Colon (tissue), 2 donors: ENCODE measurements around the gene ESRRG.

Experiments used
- FAIRE-seq: peaks from 2 replicates; lab custom pipeline; 2012; peaks lifted over from hg19 to GRCh38; lab: Jason Lieb, UNC
- donor health status: control.
- donor health status: control.

The ESRRG gene

DNA sequence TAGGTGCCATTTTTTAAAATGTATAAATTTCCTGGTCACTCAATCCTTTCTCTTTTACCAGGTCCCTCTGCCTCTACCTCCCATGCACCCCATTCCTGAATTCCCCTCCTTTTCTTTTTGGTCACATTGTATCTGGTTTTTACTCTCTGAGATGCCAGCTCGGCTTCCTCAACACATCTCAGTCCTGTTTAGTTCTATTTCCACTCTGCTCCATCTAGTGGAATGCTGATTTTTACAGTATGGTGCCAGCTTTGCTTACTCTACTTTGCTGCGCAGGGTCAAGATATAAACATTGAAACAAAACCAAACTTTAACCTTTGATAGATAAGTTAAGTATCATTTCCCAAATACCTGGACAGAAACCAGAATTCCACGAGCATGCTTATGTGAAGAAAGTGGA is 96.0 kb downstream of the ESRRG start:
- FAIRE-seq: no peak

DNA sequence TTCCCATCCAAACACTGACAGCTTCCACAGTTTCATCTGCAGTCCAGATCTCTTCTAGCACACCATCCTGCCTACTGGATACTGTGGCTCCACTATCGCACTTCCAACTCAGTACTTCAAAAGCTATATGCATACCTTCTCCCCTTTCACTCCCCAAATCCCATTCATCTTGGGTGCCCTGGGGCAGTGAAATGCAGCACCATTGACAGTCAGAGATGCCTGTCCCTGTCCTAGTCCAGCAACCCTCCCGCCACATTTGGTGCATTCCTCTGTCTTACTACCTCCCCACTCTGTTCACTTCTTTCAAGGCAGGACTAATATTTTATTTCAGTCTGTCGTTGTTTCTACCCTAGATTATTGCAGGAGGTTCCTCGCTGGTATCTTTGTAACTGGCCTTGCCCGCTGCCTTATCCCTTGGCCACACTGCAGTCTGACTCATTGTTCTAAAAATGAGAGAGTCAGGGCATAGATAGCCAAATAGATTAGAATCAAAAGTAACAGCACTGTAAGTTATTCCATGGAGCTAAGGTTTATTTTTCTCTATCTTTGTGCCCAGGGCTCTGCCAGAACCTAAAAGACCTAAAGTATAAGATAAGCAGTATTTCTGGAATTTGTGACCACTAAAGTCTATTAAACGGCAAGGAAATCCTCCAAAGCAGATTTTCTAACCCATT is 96.7 kb downstream of the ESRRG start:
- no peak for FAIRE-seq

DNA sequence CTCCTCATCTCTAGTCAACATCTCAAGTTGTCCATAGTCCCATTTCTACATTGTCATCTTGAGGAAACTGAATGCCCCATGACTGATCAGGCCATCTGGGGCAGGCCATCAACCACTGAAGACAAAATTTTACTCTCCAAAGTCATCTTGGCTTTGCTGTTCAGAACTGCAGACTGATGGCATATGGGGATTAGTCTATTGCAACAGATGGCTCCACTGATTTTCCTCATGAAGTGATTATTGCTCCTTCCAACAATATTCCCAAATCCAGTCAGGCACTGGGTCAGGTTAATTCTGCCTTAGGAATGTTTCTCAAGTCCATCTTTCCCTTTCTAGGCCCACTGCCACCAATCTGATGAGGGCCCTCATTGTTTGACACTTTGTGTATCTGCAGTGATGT is 101.7 kb downstream of the ESRRG start:
- no peak for FAIRE-seq

DNA sequence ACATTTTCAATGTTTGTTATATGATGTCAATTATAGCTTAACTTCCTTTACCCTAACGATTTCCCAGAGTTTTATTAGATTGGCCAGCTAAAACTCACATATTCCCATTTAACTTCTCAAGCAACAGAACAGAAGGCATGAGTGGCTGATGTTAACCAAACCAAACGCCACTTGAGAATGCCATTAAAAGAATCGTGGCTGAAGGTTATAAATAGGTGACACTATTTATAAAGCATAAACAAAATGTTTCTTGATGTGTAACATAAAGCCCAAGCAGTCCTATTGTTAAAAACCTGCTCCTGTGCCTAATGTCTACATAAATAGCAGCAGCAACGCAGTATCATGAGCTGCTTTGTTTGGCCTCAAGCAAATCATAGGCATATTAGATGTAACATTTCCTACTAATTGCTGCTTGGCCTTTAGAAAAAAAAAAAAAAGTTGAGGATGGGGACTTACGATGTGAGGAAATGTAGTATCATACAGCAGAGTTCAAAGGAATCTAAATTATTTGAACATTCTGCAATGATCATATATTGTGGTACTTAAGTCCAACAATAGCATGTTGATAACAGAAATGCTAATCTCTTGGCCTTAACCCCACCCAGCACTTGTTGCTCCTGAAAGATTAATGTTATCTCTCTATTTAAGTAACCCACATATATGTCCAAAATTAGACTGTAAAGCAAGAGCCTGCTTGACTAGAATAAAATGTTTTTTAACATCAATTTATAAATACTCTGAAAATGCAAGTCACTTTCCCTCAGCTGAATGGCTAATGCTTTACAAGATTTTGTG is 106.0 kb downstream of the ESRRG start:
- FAIRE-seq: no peak

DNA sequence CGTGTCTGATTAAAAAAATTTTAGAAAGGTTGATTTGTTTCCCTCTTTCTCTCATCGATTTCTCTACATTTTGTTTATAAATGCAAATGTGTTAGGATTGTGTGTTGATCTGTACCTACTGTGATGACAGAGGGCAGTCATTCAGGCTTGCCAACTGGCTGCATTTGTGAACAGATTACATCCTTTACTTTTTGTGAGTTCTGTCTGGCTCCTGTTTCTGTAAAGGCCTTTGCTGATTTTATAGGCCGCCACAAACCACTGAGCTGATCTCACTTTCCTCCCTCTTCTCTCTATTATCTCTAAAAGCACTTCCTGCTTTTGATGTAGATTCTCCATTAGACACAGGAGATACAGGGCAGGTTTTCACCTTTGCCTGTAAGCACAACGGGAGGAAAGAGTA is 106.8 kb downstream of the ESRRG start:
- FAIRE-seq: no peak

DNA sequence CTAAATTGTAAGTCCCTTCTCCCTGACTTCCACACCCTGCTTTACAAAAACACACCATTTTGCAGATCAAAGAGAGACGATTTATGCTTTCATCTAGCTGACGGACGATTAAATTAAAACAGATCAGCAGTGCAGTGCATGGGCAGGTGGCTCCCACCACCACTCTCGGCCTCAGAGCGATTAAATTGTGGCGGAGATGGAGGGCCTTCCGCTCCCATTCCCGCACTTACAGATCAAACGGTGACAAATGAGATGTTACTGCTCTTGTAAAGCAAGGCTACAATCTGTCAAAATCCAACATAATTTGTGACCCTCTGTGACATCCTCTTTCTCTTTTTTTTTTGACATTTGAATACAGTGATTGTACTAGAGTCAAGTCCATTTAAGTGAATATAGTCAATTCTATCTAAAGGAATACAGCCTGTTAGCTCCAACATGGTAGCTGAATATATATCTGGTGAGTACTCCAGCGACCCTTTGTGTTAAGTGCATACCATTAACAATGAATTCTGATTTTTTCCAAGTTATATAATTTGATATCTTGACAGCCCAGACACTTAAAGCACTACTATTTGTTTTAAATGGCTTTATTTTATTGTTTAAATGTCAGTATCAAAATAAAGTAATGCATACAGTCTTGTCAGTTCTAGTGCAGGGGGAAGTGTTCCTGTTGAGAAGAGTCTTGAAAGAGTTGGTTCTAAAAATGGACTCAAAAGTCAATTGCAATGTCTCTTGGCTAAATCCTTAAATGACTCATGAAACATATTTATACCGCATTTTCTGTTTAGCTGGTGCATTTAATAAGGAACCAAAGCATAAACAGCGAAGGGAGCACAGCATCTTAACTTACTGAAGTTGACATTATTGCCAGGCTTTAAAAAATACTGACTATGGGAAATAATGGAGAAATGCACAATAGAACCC is 109.0 kb downstream of the ESRRG start:
- no peak for FAIRE-seq

DNA sequence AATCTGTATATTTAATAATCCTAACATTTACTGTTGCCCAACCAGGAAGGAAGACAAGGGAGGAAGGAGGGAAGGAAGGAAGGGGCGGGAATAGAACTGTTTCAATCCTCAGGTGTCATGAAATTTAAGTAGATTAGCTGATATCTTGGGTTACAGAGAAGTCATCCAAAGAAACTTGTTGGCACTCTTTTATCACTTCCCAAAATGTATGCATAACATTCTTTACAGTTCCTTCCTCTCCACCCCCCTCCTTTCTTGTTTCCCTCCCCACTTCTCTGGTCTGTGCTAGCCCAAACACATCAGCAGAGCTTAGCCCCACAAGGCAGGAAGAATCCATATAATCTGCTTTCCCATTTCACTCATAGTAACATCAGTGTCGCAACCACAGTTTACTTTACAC is 110.9 kb downstream of the ESRRG start:
- no peak for FAIRE-seq

DNA sequence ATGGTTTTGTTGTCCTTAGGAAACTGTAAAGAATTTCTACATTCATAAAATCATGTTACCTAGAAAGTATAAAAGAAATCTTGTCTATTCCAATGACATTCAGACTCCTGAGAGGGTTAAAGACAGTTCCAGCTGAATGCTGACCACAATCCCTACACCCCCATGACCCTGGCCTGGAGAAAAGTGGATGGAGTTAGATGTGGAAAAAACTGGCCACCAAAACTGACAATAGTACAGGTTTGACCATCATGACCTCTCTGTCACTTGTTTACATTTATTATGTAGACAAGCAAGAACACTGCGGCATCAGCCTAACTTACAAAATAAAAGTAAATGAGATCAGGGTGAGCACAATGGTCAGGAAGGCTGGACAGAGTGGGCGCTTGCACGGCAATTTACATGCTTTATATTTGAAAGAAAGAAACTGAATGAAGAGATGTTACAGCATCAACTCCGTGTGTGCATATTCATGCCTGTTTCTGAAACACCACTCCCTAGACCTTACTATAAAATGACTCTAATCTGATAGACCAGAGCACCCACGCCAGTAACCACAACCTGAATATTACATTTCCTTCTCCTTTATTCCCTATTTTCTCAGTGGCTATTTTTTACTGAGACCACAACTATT is 116.0 kb downstream of the ESRRG start:
- FAIRE-seq: no peak

DNA sequence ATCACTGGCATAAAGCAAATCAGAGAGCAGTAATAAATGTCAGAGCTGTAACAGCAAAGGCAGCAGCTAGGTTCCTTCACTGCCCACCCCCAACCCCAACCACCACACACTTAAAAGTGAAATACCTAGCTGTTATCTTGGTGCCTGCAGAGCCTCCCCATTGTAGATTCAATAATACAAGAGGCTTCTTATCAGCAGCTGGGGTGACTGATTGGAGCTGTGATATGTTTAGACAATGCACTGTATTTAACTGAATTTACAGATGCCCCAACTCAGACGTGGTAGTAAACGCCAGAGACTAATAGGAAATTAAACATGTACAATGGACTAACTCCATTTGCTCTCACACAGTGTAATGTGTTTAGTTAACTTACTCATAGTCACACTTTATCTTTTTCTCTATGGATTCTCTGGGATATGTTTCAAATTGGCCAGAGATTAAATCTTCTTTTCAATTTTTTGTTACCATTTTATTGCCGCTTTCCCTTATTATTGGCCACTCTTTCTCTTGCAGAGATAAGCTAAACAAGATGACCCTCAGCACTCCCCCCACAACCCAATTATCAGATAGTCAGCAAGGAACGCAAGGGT is 117.1 kb downstream of the ESRRG start:
- no peak for FAIRE-seq

DNA sequence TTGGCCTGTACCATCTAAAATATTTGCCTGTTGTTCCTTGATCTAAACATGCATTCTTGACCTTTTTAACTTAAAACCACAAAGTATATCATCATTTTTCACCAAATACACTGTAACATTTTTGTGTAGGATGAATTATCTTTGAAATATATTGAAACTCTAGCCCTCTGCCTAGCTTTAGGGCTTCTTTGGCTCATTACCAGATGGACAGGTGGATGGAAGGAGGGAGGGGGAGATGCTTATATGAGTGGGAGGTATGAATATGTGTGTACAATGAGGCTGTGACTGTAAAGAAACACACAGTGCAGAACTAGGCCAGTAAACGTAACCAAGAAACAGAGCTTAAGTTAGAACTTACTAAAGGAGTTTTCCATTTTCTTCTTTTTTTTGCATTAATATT is 118.5 kb downstream of the ESRRG start:
- no peak for FAIRE-seq

DNA sequence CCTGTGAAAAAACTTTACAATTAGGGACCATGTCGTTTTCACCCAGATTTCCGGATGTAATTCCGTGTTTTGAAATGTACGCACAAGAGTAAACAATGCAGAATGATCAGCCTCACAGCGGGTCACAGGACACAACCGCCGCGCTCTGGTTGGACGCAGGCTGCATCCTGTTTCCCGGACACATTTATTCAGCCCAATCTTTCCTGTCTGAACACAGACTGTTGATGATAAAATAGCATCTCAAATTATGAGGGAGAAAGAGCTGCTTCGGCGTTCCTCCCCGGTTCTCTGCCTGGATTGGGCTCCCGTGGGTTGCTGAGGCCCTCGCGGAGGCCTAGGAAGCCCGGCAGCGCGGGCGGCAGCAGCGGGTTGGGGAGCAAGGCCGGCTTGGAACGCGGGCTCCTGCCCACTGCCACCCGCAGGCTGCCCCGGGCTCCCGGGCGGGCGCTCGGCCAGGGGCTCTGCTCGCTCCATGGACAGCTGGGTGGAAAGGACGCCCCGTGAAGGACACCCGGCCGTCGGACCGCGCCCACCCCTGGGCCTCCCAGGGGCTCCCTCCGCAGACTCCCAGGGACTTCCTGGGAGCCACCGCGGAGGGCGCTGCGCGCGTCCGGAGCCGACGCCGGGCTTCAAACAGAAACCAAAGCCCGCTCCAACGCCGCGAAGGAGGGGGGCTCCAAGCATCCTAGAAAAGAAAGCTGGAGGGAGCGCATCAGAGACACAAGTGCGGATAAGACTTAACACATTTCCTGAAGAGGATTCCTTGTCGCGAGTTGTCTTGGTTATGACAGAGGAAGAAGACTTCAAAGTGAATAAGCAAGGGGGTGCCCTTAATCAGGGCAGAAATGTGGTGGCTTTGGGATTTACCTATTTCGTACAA is 122.3 kb downstream of the ESRRG start:
- FAIRE-seq: no peak

DNA sequence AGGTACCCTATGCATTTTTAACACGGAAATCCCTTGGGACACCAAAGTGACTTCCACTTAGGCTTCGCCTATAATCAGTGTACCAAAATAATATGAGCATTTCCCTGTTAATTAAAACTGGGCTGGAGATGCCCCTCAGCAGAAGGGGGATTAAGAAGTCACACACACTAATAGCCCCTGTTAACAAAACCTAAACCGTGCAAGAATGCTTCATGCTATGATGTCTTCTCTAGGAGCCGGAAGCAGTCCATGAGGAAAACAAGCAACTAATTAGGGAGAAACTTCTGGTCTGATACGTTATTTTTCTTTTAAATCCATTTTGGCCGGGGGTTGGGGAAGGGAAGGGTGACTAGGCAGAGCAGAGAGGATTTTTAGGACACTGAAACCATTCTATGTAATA is 123.4 kb downstream of the ESRRG start:
- FAIRE-seq: no peak

DNA sequence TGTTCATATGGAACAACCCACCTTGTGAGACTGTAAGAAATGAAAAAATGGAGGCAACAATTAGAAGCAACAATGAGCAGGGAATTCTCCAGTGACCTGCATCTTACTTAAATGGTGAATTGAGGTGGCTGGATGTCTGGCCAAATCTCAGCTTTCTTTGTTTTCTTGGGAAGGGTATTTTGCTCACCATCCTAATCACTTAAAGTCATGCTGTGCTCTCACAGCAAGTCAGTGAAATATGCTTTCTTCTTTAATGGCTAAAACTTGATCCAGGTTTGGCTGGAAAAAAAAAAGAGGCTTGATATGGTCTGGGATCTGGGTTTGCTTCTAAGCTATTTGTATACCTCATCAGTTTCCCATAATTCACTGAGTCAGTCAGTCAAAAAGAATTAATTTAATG is 124.8 kb downstream of the ESRRG start:
- no peak for FAIRE-seq

DNA sequence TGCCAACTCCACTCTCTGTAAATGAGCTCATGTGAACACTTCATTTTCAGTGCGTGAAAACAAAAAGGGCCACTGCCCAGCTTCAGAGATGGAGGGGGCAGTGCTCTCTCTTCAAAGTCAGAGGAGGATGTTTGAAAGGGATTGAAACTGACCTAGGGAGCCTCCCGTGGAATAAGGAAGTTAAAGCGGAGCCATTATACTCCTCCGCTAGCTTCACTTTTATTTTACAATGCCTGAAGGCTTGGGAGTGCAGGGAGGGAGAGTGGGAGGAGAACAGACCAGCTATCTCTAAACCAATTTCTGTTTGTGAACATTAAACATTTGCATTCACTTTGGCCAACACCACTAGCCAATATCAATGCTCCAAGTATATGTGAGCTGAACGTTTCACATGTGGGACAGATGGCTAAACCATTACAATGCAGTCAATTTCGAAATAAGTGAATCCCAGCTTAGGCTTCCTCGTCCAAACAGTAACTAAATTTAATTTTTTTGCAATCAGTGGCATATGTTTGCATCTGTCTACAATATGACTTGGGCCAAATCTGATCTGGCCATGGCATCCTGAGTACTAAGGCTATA is 126.9 kb downstream of the ESRRG start:
- FAIRE-seq: no peak

DNA sequence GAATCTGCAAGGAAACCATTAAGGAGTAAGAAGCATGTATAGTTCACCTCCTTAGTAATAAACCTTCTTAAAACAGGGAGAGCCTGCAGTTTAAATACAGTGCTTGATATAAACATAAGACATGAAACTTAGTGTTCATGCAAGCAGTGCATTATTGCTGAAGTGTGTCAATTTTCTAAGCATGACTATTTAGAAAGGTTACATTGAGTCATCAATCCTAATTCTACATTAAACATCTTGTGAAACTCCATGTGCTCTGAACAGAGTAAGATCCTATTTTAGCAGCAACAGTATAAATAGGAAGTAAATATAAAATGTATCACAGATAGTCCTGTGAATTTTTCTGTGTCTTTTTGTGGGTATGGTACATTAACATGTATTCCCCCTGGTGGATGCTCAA is 135.5 kb downstream of the ESRRG start:
- FAIRE-seq: no peak

DNA sequence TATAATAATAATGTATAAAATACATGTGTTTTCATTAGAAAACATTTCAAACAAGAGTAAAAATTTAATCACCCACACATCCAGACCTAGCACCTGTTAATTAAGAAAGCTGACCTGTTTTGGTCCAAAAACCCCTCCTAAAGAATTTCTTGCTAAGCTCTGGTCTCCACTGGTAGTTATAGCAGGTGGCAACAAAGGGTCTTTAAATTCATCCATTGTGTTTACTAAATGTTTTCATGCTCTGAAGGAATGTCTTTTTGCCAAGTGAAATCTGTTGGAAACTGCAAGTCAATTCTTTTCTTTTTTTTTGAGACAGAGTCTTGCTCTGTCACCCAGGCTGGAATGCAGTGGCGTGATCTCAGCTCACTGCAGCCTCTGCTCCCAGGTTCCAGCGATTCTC is 141.1 kb downstream of the ESRRG start:
- no peak for FAIRE-seq

DNA sequence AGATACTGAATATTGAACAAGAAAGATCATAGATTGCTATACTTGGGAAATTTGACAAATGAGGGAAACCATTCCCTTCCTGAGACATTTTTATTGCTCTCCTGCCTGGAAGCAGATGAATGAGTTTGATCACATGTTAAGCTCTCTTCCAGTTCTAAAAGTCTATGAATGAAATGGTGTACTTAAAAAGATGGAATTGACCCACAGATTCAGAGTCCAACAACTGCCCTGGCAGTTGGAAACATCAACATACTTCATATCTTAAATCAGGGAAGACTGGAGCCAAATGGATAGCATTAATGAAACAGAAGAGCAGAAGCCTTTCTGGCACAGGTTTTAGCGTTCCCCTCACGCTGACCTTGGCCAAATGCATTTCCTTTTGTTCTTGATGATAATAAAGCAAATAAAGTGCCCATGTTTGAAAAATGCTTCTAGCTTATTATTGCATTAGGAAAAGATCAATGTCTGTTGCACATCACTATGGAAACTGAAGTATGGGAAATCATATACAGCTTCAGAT is 142.6 kb downstream of the ESRRG start:
- no peak for FAIRE-seq

DNA sequence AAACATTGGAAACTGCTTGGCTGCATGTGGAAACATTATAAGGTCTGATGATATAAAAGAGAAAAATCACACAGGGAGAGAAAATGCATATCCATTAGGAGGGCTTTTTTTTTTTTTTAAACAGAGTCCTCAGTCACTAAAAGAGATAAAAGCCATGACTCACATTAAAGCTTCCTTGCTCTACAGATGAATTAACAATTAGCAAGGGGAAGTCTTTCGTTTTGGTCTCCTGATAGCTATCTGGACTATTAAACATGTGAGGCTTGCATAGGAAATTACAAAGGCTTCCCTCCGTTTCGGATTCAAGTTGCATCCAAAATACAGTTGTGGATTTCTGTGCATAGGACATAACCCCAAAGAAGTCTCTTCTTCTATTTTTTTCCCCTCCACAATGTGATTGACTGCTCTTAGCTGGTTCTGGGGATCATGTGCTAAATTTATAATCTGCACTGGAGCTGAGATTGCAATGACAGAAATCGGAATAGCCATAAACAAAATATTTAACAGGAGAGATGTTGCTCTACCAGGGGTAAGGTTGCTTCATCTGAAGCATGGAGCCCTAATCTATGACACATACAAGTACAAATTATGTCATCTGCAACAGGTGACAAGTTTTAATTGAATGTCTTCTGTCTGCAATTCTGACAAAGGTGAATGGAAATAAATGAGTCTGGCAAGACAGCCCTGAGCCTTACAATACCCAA is 146.8 kb downstream of the ESRRG start:
- FAIRE-seq: no peak

DNA sequence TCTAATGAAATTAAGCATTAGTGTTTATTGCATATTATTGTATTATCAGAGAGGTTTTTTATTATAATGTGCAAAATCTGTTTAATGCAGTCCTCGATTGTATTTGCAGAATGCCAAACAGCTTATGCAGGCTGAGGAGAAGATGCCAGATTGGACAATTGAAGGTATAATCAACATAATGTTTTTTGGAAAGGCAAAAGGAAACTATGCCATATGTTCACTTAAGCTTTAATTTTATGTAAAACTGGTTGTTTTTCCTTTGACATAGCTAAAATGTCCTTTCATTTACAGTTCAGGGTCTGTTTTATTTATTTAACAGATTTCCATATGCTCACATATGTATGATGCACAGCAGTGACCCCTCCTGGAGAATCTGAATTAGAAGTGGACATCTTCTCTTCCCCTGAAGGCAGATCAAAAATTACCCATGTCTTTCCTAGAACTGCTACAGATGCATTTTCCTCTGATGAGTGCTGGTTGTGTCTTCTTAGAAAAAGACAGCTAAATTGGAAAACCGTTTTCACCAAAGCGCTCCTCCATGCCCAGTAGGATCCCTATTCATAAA is 156.5 kb downstream of the ESRRG start:
- FAIRE-seq: no peak
